ENCODE data around the gene ALOX5. TPM values are rescaled to one million over a fixed set of nuclear protein-coding genes. Genes with fewer than 3 reads are reported as not detected.

ALOX5 gene
- total RNA-seq, 1 donor from 2014 or later: 222 TPM

GRCh38 chr10:45440511-45441062 is 66.6 kb downstream of the ALOX5 start:
- Histone ChIP-seq H3K9me3 (no peaks in the 10 kb centered on the region), H3K4me3 (no peak overlapping the region), H3K27me3 (ENCODE audit: low read depth) (no peaks in the 10 kb centered on the region), H3K4me1 (no peaks in the 10 kb centered on the region), H3K36me3 (no peaks in the 10 kb centered on the region), H3K27ac (no peak overlapping the region)
- intact Hi-C loops (cut with DNase I): no loop called here
- DNase-seq (no peak), ATAC-seq (no peak)
- no peak for TF ChIP-seq CTCF (IDR thresholded peaks at IDR 0.05)

- no peaks in the 10 kb centered on the region for H3K9me3 ChIP-seq
These were observed 67.5 kb downstream of the ALOX5 start for GRCh38 chr10:45441239-45442190.

GRCh38 chr10:45442251-45442650 is 68.2 kb downstream of the ALOX5 start:
- ATAC-seq: no peak

More at GRCh38 chr10:45441239-45442190, 67.5 kb downstream of the ALOX5 start:
- no peak for DNase-seq
- ATAC-seq: no peak
- TF ChIP-seq CTCF (IDR thresholded peaks at IDR 0.05): no peak
- no peaks in the 10 kb centered on the region for H3K36me3 ChIP-seq
- H3K4me3 ChIP-seq: no peak overlapping the region
- no peaks in the 10 kb centered on the region for H3K4me1 ChIP-seq
- no peak overlapping the region for H3K27ac ChIP-seq
- intact Hi-C loops (cut with DNase I): no loop called here
- H3K27me3 ChIP-seq (ENCODE audit: low read depth): no peaks in the 10 kb centered on the region

GRCh38 chr10:45442662-45443061 is 68.6 kb downstream of the ALOX5 start:
- H3K9me3 ChIP-seq: no peaks in the 10 kb centered on the region
- no peaks in the 10 kb centered on the region for H3K4me1 ChIP-seq
- ATAC-seq (peak in 1 of 2 donors; percentile 8), DNase-seq (no peak)
- intact Hi-C loops (cut with DNase I): no loop called here
- H3K27ac ChIP-seq: no peak overlapping the region
- TF ChIP-seq CTCF (IDR thresholded peaks at IDR 0.05): no peak
- no peaks in the 10 kb centered on the region for H3K27me3 ChIP-seq (ENCODE audit: low read depth)
- no peaks in the 10 kb centered on the region for H3K36me3 ChIP-seq
- H3K4me3 ChIP-seq: no peak overlapping the region

More at GRCh38 chr10:45442251-45442650, 68.2 kb downstream of the ALOX5 start:
- intact Hi-C loops (cut with DNase I): no loop called here
- no peak for DNase-seq
- TF ChIP-seq CTCF (IDR thresholded peaks at IDR 0.05): no peak
- H3K4me1 ChIP-seq: no peaks in the 10 kb centered on the region
- no peaks in the 10 kb centered on the region for H3K36me3 ChIP-seq
- no peaks in the 10 kb centered on the region for H3K27me3 ChIP-seq (ENCODE audit: low read depth)
- H3K9me3 ChIP-seq: no peaks in the 10 kb centered on the region
- H3K27ac ChIP-seq: no peak overlapping the region
- no peak overlapping the region for H3K4me3 ChIP-seq

GRCh38 chr10:45443101-45444009 is 69.3 kb downstream of the ALOX5 start:
- no peak overlapping the region for H3K4me3 ChIP-seq
- ATAC-seq (peak in 1 of 2 donors; percentile 14), DNase-seq (no peak)
- no peak for TF ChIP-seq CTCF (IDR thresholded peaks at IDR 0.05)
- no peaks in the 10 kb centered on the region for H3K9me3 ChIP-seq
- no peaks in the 10 kb centered on the region for H3K36me3 ChIP-seq
- H3K27ac ChIP-seq: no peak overlapping the region
- no peaks in the 10 kb centered on the region for H3K4me1 ChIP-seq
- no peaks in the 10 kb centered on the region for H3K27me3 ChIP-seq (ENCODE audit: low read depth)
- intact Hi-C loops (cut with DNase I): no loop called here
